ENCODE data around the gene STK24.

STK24 gene

DNA sequence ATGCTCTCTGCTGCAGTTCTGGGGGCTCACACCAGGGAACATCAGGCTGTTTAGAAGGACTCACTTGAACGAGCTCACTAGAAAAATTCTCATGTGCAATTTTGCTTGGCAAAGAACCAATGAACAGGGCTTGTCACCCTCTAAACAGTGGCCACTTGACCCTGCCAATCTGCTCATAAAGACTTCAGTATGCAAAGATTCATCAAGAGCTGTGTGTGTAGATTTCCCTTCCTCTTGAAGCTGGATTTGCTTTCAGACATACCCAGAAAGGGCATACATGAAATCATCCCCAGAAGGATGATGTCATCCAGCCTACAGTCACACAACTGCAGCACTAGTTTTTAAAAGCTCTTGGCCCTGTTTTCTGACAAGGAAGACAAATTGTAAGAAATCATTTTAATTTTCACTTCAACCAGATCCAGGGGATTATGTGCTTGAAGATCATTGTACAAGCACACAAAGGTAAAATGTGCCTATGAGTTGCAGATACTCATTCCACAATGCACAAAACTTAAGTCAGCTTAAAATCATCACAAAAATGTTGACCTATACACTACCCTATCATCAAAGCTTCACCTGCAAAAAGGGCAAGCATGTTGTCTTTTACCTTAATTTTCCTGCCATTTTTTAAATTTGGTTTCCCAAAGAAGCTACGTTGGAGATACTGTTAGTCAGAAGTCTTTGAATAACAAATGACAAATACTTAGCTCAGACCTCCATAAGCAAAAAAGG is 5.2 kb upstream of the STK24 start:
- peak; percentile 64 for DNase-seq

DNA sequence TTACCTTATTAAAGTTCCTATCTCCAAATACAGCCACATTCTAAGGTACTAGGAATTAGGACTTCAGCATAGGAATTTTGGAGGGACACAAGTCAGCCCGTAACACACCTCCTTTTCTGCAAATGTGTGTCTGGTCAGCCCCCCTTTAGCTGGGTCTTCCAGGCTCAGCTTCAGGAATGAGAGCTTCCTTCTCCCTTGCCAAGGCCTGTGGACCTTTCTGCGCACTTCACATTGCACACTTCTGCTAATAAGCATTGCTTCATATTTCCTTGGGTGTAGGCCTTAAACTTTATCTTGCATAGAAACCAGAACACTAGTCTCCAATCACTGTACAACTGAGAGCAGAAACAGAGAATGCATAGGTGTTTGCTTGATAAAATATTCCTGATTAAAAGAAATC is 4.5 kb upstream of the STK24 start:
- no peak for DNase-seq

DNA sequence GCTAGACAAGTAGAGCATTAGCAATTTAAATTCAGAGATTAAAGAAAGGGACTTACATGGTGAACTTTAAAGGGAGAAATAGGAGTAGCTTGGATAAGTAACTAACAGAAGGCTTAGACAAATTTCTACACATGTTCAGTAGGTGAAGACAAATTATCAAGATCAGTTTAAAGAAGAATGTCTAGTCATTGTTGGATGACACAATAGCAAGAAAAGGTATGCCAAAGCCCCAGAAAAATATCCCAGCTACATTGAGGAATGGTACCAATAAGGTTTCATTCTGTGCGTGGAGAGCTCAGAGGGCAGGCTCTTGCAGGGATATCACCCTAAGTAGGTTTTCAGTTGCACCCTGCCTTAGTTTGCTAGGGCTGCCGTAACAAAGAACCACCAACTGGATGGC is 3.5 kb upstream of the STK24 start:
- no peak for DNase-seq

DNA sequence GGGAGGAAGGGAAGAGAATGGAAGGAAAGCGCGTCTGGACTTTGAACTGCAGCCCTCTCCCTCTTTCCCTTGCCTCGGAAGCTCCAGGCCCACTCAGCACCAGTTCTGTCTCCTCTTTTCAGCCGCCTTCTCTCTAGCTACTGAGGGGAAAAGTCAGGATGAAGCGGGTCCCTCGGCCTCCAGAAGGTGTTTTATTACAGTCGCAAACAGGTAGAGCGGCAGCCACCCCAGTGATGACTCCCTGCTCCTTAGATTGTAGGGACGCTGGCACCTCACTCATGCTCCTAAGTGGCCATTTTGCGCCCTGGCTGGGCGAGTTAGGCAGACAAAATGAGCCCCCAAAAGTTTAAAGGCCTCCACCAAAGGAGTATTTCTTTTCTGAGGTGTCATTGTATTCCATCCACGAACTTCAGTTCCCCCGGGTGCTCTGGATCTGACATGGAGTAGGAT is 954 bp upstream of the STK24 start:
- DNase-seq, result no peak

DNA sequence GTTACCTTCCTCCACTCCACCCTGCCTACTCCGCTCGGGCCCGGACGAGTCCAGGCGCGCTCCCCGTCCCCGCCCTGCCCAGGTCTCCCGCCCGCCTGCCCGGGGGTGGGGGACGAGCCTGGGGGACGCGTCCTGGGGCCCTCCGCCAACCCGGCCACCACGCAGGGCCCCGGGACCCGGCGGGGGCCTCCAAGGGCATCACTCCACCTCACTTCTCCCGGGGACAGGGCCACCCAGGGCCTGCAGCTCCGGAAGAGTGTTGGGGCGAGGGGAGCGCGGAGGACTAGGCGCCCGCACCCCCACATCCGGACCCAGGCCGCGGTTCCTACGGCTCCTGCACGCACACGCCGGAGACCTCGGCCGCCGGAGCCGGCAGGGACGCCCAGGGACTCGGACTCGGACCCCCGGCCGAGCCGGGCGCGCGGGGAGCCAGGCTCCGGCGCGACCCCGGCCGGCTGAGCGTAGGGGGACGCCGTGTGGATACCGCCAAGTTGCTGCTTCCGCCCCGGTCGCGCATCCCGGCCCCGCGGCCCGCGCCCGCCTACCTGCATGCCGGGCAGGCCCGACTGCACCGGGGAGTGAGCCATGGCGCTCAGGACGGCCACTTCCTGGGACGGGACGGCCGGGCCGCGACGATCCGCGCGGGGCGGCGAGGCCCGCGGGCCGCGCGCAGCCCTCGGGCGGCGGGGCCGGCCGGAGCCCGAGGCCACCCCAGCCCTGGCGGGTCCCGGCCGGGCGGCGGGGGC is 534 bp downstream of the STK24 start:
- DNase-seq, result no peak

DNA sequence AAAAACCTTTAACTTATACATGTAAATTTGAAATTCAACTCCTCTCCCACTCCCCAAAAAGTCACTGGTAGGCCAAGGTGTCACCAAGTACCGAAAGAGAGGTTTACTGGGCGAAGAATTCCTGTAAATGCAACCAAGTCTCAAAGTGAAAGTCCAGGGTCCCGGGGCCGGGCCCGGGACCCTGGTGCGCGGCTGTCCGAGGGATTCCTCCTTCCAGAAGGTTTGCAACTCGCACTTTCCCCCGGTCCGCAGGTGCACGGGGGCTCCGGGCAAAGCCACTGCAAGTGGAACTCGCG is 1.1 kb downstream of the STK24 start:
- DNase-seq, result no peak

DNA sequence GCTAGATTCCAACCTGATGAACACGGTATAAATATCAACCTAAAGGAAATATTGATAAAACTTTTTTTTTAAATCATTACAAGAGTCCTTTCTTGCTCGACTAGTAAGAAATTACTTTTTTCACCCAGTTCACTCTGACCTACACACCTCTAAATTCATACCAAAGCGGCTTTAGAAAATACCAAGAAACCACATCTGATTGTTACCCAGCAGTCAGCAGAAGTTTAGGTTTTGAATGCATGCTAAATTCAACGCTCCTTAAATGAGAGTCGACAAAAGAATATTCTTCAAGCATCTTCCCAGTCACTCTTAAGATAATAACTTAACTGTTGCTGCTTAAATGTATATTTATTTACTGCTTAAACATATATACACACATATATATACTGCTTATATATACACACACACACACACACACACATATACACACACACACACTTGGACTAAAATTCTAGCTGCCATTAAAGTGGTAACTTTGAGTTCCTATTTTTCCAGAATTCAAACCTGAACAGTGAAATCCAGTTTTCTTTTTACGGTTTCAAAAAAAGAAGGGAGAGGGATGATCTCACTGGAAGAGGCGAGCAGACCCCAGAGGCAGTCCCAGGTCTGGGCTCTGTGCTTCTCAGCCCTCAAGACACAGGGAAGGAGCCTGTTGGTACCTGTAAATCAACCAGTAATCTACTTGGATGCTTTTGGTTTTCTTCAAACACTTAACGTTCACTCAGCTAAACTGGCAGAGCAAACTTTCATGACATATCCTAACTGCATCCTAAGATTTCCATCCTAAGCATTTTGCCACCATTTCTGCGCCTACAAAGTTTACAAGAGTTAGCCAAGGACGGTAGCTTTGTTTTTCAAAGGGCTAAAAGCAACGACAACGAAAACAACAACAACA is 1.7 kb downstream of the STK24 start:
- DNase-seq, result no peak

DNA sequence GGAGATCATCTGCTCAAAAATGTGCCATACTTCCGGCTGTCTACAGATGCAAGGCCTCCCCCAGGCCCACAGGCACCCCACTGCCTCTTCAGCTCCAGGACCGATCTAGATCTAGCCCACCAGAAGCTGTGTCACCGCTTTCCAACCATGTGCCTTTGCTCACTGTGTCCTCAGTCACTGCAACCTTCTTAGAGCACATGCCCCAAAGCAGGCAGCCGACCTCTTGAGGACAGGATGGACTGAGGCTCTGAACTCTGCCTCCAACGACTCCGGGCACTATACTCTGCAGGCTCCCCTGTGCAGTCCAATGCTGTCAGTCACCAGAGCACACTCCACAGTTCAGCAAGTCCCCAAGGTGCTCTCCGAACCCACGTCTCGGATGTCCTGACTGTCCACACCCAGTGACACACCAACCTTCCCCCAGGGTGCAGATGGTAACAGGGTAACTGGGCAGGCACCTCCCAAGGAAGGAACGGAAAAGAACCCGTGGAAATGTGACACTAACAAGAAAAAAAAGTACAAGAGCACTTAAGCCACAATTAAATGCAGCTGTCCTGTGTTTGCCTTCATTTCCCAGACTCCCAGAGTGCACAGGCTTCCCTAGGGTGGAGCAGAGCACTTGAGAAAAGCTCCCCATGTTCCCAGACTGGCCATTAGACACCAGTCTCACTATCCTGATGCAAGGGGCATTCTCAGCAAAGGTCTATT is 4.8 kb downstream of the STK24 start:
- peak; percentile 66 for DNase-seq

DNA sequence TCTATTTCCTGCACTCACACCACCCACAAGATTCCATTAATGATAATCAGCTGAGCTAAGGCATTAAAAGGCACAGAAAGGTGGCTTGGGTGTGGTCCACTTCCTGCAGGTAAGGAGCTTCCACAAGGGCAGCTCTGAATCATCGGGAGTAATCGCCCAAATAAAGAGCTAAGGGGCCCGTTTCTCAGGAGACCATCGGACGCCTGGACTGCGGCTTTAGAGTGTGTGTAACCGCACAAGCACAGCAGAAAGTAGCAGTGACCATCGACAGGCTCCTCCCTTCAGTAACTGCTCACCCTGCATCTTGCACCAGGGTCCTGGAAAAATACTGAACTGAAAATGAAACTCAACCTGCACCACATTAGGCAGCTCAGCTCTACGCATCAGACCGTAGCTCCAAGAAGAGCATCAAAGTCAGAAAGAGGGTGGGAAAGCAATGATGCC is 6.0 kb downstream of the STK24 start:
- no peak for DNase-seq

DNA sequence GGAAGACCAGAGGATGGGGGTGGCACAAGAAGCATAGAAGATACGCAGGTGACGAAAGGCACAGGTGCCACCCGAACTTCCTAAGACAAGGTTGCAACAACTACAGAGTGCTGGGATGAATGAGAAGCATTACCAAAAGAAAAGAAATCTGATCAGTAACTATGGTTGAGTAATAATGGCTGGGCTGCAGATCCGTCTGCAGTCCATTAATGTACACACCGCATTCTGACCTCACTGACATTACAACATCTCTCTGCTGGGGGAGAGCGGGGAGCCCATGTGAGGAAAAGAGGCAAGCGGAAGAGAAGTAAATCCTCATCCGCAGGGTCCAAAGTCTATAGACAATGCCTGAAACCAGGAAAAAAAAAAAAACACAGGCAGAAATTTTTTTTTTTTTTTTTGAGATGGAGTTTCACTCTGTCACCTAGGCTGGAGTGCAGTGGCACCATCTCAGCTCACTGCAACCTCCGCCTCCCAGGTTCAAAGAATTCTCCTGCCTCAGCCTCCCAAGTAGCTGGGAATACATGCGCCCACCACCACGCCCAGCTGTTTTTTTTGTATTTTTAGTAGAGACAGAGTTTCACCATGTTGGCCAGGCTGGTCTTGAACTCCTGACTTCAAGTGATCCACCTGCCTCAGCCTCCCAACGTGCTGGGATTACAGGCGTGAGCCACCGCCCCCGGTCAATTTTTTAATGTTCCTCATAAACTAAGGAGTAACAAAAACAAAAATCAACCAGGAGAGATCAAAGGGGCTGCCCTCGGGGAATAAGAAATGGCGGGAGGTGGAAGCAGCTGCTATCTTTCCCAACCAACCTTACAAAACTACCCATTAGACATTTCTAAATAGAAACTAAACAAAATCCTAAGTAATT is 7.2 kb downstream of the STK24 start:
- DNase-seq, result peak; percentile 63

DNA sequence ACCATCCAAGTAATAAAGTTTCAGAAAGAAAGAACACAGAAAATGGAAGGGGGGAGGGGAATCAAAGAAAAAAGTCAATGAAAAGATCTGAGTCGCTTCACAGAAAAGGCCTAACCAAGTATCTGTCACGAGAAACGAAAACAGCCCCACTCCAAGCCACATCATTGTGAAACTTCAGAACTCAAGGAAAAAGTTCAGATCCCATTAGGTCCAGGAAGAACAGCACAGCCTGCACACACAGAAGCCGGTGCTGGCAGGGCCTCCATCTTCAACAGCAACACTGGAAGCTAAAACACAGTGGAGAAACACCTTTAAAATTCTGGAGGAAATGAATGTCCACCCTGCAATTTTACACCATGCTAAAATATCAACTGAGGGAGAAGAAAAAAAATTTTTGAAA is 8.0 kb downstream of the STK24 start:
- DNase-seq, result no peak

DNA sequence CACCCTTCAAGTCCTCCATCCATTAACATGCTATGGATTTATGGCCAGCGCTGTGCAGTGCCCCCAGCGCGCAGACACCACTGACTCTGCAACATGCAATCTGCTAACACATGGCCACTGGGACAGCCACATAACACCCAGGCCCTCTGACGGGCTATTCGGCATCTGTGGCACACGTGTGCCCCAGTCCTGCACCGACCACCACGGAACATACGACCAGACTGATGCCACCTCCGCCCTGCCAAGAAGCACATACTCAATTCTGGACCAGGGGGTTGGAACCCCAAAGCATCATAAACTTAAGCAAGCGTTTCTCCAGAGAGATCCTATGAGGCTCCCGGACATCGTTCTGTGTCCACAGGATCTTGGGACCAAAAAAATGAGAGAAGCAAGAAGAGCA is 9.8 kb downstream of the STK24 start:
- no peak for DNase-seq

DNA sequence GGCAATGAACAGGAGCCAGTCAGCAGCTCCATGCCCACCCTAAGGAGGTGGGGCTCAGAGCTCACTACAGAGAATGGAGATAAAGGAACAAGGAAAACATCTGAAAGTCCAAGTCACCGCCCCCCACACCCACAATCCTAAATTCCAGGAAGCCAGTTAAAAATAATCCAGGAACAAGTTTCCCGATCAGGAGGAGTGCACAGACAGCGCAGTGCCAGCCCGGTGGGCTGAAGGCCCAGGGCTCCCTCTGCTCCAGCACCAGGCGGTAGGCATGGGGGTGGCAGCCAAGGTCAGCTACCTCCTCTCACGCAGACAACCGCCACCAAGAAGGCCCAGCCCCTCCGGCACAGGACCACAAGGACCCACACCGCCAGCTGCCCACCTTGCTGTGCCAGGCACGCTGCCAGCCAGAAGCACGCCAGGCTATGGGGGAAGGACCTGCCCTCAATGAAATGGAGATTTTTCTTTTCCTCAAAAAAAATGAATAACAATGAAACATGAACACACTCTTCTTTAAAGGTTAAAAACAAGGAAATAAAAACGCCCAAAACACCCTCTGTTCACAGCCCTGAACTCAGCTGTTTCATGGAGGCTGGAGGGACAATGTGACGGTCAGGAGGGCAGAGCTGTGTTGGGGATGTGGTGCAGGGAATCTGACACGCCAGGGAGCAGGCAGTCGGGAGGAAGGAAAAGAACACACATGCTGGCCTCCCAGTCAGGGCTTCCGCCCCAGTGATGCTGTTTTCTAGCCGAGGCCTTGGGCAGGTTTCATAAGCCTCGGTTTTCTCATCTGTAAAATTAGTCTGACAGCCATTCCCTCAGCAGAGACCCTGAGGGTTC is 11.0 kb downstream of the STK24 start:
- no peak for DNase-seq

DNA sequence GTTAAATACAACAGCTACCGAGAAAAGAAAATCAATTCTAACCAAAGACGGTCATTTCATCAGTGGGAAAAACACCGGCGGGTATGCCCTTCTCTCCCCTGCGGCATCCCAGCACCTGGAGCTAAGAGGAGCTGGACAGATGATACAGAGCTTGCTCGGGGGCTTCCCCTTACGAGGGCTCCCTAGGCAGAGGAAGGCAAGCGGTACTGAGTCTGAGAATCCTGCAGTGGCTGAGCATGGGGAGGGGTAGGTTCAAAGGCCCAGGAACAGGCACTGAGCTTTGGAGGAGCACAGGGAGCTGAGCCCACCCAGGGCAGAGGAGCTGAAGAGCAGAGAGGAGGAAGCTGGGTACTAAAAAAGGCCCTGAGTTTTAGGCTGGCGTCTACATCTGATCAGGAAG is 12.7 kb downstream of the STK24 start:
- no peak for DNase-seq

DNA sequence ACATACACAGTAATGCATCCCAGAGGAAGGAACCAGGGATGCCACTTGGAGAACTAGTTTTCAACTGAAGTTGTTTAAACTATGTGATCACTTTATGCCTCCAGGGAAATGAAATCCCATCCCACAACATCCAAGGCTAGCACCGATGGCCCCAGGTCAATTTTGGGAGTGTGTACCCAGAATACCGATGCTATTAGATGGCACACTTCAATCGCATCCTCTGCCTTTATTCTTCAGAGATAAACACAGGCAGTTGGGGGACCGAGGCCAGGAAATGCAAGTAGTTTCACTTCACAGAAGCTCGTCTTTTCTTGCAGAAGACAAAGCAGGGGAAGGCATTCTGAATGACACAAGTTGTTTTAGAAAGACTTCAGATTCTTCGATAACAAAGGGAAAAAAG is 13.8 kb downstream of the STK24 start:
- no peak for DNase-seq

DNA sequence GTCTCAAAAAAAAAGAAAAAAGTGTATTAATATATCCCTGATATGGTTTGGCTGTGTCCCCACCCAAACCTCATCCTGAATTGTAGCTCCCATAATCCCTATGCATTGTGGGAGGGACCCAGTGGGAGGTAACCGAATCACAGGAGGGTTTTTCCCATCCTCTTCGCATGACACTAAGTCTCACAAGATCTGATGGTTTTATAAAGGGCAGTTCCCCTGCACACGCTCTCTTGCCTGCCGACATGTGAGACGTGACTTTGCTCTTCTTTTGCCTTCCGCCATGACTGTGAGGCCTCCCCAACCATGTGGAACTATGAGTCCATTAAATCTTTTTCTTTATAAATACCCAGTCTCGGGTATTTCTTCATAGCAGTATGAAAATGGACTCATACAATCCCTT is 17.7 kb downstream of the STK24 start:
- DNase-seq, result no peak

DNA sequence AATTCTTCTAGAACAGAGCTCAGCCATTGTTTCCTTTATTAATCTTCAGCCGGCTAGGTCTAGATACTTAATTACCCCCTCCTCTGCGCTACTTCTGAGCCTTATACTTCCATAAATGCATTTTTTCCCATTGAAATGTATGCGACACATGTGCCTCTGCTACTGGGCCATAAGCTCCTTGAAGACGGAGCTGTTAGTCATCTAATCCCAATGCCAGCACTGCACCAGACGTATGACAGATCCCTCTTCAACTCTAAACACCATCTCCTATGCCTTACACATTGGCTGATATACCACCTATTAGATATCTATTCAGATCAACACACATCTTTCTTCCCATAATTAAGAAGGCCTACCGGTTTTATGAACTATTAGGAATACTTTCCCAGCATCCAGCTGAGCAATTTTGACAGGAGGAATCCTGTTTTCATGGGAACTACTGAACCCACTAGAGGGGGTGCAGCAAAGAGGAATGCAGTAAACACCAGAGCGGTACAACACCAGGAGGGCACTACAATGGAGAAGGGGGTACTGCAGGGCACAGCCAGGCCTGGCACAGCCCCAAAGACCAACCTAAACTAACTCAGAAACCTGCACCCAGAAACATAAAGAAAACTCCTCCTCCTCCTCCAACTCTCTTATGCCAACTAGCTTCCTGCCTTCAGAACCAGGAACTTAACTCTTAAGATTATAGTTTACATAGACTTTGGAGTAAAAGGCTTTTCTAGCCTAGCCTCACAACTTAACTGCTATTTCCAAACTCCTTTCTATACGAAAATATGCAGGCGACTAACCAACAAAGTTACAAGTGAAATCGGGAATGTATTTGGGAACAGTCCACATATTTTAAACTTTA is 18.7 kb downstream of the STK24 start:
- peak; percentile 55 for DNase-seq

DNA sequence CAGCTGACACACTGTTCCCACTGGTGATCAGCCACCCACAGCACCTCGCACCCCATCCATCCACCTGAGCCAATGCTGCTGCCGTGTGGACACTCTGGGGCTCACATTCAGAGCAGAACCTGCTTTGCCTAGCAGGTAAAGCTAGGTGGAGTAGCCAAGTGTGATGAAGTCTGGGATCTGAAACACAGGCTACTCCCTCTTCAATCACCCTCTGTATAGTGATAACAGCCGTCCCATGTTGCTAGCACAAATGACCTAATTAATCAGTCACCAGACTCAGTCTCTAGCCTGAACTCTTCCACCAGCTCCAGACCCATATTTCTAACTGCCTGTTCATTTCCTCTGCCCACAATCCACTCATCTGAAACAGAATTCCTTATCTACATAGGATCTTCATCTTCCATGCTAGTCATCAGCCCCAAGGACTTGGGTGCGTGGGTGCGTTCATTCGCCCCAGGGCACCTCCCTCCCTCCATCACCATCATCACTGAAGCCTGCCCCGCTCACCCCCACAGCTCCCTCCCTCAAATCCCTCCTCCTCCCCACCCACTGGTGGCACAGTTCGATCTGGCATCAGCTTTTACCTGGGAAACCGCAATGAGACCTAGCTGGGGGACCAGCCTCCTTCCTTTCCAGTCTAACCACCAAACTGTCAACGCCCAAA is 19.8 kb downstream of the STK24 start:
- DNase-seq, result no peak

DNA sequence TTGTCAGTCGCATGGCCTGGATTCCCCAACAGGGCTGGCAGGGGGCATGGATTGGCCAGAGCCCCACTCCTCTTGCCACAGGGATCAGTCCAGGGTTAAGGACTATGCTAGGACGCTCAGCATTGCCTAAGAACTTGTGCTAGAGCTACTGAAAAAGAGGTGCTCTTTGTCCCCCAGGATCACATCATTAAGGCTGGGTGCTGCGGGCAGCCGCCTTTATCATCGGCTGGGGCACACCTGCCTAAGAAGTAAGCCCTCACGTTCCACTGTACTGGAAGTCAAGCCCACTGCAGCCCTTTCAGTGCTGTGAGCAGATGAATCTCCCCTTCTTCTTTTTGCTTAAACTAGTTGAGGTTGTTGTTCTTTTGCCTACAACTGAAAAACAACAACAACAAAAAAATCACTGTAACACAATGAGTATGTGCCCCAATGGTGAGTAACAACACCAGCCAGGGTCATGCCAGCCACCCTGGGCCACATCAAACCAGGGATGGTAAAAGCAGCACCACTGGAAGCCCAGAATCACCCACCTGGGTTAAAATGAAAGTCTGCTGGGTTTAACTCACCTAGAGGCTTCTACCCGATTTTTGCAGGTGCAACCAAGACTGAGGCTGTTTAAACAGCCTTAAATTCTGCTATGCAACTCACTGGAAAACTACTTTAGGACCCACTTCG is 20.6 kb downstream of the STK24 start:
- DNase-seq, result no peak
